CD4-positive, CD25-positive, alpha-beta regulatory T cell (primary cell): ENCODE data around the gene SHISA5. TPM values are rescaled to one million over a fixed set of nuclear protein-coding genes. Genes with fewer than 3 reads are reported as not detected.
"Not testable (repeated sequence)": the region's sequence is repeated elsewhere in the genome, so short reads cannot be mapped to it uniquely, and the experiment has no call there.

Experiments
- ATAC-seq, 2 donors: fragments of 150-1000 bp; cut with Tn5 transposase; one replicate each; pipeline ENCODE4 v1.10.0; 2021; ENCODE audit warnings: low read depth in 2 of 2, moderate number of reproducible peaks in 2 of 2, moderate library complexity in 1 of 2
- DNase-seq, 3 donors: peaks; one replicate each; pipeline versions ENCODE4 v3.0.0 to v3.0.0-alpha.2; 2012 to 2022; ENCODE audit warnings: mixed read lengths in 1 of 3
- H3K27ac ChIP-seq: one replicate; pipeline ENCODE4 v1.7.0; 2013; ENCODE audit warnings: mild to moderate bottlenecking, low read length; ENCODE audit not compliant: insufficient read depth, poor library complexity, severe bottlenecking
- H3K27me3 ChIP-seq: one replicate; pipeline ENCODE4 v1.7.0; 2013; ENCODE audit warnings: low read length; ENCODE audit not compliant: control insufficient read depth, insufficient read depth
- H3K36me3 ChIP-seq: one replicate; pipeline ENCODE4 v1.7.0; 2013; ENCODE audit warnings: mild to moderate bottlenecking, low read length, moderate library complexity; ENCODE audit not compliant: control insufficient read depth, insufficient read depth
- H3K4me1 ChIP-seq: 2 replicates; pipeline ENCODE4 v1.7.0; 2013; ENCODE audit warnings: mild to moderate bottlenecking, low read length; ENCODE audit not compliant: insufficient read depth, control insufficient read depth, poor library complexity, severe bottlenecking
- H3K4me3 ChIP-seq: one replicate; pipeline ENCODE4 v1.7.0; 2013; ENCODE audit warnings: low read depth, mild to moderate bottlenecking, low read length, moderate library complexity
- H3K9me3 ChIP-seq, 2 experiments: 1 replicate in 1 of 2; 2 replicates in 1 of 2; pipeline ENCODE4 v1.7.0; 2013; ENCODE audit warnings: low read length in 2 of 2, mild to moderate bottlenecking in 1 of 2, moderate library complexity in 1 of 2; ENCODE audit not compliant: control insufficient read depth in 2 of 2
- H3K27ac Mint-ChIP-seq, 3 donors: one replicate each; pipeline ENCODE4 v1.8.0; 2020 to 2022; ENCODE audit warnings: mild to moderate bottlenecking in 3 of 3, mixed read lengths in 3 of 3, moderate library complexity in 2 of 3
- H3K27me3 Mint-ChIP-seq: one replicate; pipeline ENCODE4 v1.8.0; 2022; ENCODE audit warnings: mild to moderate bottlenecking, mixed read lengths
- H3K36me3 Mint-ChIP-seq: one replicate; pipeline ENCODE4 v1.8.0; 2020; ENCODE audit warnings: mixed read lengths
- H3K4me1 Mint-ChIP-seq, 4 donors: one replicate each; pipeline ENCODE4 v1.8.0; 2020 to 2022; ENCODE audit warnings: mixed read lengths in 4 of 4, mild to moderate bottlenecking in 1 of 4
- H3K4me3 Mint-ChIP-seq, 4 donors: one replicate each; pipeline ENCODE4 v1.8.0; 2020 to 2022; ENCODE audit warnings: mild to moderate bottlenecking in 4 of 4, mixed read lengths in 4 of 4, moderate library complexity in 3 of 4
- H3K9me3 Mint-ChIP-seq, 7 donors: one replicate each; pipeline ENCODE4 v1.8.0; 2020 to 2022; ENCODE audit warnings: mixed read lengths in 7 of 7, mild to moderate bottlenecking in 3 of 7, moderate library complexity in 2 of 7
- polyA plus RNA-seq, 4 donors: library from polyadenylated mRNA; unstranded; fragments of 300-500 nt; fragmentation: Illumina TruSeq; gene quantifications; one replicate each; pipeline ENCODE4 v1.2.3, GENCODE V29; 2021
- total RNA-seq: library from RNA; stranded (reverse); gene quantifications from one replicate; pipeline ENCODE4 v1.2.3, GENCODE V29; 2022

The SHISA5 gene
- total and polyA plus RNA-seq, 5 donors from 2014 or later: 197 to 598 (median 417) TPM

GRCh38 chr3:48463703-48464102, 40.3 kb downstream of the SHISA5 start:
- Mint-ChIP-seq H3K27ac (no peak overlapping the region), H3K9me3 (no peaks in the 10 kb centered on the region), H3K4me1 (peaks cover 0 to 38% (median 21%) of the 10 kb centered on the region in 4 donors), H3K27me3 (no peaks in the 10 kb centered on the region), H3K36me3 (peaks cover 11% of the 10 kb centered on the region), H3K4me3 (peak overlapping the region in 3 of 4 donors; percentile 36 to 95 (median 43))
- DNase-seq (no peak), ATAC-seq (no peak)
- Histone ChIP-seq H3K27me3 (no peaks in the 10 kb centered on the region), H3K27ac (no peak overlapping the region), H3K9me3 (no peaks in the 10 kb centered on the region), H3K36me3 (peaks cover 45% of the 10 kb centered on the region), H3K4me3 (no peak overlapping the region), H3K4me1 (peaks cover 37% of the 10 kb centered on the region)

GRCh38 chr3:48461767-48462166, 42.2 kb downstream of the SHISA5 start:
- not testable (repeated sequence) for DNase-seq, ATAC-seq

GRCh38 chr3:48460517-48460902, 43.5 kb downstream of the SHISA5 start:
- peaks cover 6% of the 10 kb centered on the region for H3K36me3 Mint-ChIP-seq
- ATAC-seq (no peak), DNase-seq (no peak)
- no peaks in the 10 kb centered on the region for H3K9me3 ChIP-seq
- no peaks in the 10 kb centered on the region for H3K9me3 Mint-ChIP-seq
- H3K4me1 ChIP-seq: peaks cover 5% of the 10 kb centered on the region
- H3K27me3 Mint-ChIP-seq: no peaks in the 10 kb centered on the region
- H3K27ac Mint-ChIP-seq: peak overlapping the region in 1 of 3 donors; percentile 85
- peaks cover 0 to 7% (median 3%) of the 10 kb centered on the region in 4 donors for H3K4me1 Mint-ChIP-seq
- H3K27ac ChIP-seq: no peak overlapping the region
- H3K27me3 ChIP-seq: no peaks in the 10 kb centered on the region
- no peak overlapping the region for H3K4me3 ChIP-seq
- peak overlapping the region in 1 of 4 donors; percentile 85 for H3K4me3 Mint-ChIP-seq
- H3K36me3 ChIP-seq: peaks cover 44% of the 10 kb centered on the region

More at GRCh38 chr3:48461767-48462166, 42.2 kb downstream of the SHISA5 start:
- not testable (repeated sequence) for H3K36me3 Mint-ChIP-seq, H3K27ac ChIP-seq, H3K27me3 ChIP-seq, H3K27me3 Mint-ChIP-seq, H3K9me3 Mint-ChIP-seq, H3K4me3 ChIP-seq, H3K4me3 Mint-ChIP-seq, H3K27ac Mint-ChIP-seq, H3K9me3 ChIP-seq
- H3K4me1 Mint-ChIP-seq: peaks cover 0 to 19% (median 9%) of the 10 kb centered on the region in 4 donors
- Histone ChIP-seq H3K4me1 (peaks cover 18% of the 10 kb centered on the region), H3K36me3 (peaks cover 38% of the 10 kb centered on the region)

- Mint-ChIP-seq H3K27ac (no peak overlapping the region), H3K9me3 (no peaks in the 10 kb centered on the region), H3K27me3 (no peaks in the 10 kb centered on the region), H3K4me3 (no peak overlapping the region), H3K4me1 (peaks cover 0 to 2% (median 1%) of the 10 kb centered on the region in 4 donors), H3K36me3 (peaks cover 10% of the 10 kb centered on the region)
- H3K27ac ChIP-seq: no peak overlapping the region
- H3K27me3 ChIP-seq: no peaks in the 10 kb centered on the region
- ATAC-seq (no peak), DNase-seq (no peak)
- no peaks in the 10 kb centered on the region for H3K4me1 ChIP-seq
- no peak overlapping the region for H3K4me3 ChIP-seq
- H3K36me3 ChIP-seq: peaks cover 46% of the 10 kb centered on the region
- no peaks in the 10 kb centered on the region for H3K9me3 ChIP-seq
Observed at GRCh38 chr3:48459773-48460516, 44.0 kb downstream of the SHISA5 start.

- Histone ChIP-seq H3K36me3 (peaks cover 46% of the 10 kb centered on the region), H3K27me3 (no peaks in the 10 kb centered on the region), H3K4me1 (no peaks in the 10 kb centered on the region), H3K4me3 (no peak overlapping the region), H3K9me3 (no peaks in the 10 kb centered on the region), H3K27ac (no peak overlapping the region)
- ATAC-seq (no peak), DNase-seq (no peak)
- H3K27ac Mint-ChIP-seq: no peak overlapping the region
- no peak overlapping the region for H3K4me3 Mint-ChIP-seq
- H3K4me1 Mint-ChIP-seq: peaks cover 0 to 2% (median 1%) of the 10 kb centered on the region in 4 donors
- H3K36me3 Mint-ChIP-seq: peaks cover 15% of the 10 kb centered on the region
- H3K9me3 Mint-ChIP-seq: no peaks in the 10 kb centered on the region
- H3K27me3 Mint-ChIP-seq: no peaks in the 10 kb centered on the region
Observed at GRCh38 chr3:48459331-48459730, 44.6 kb downstream of the SHISA5 start.

GRCh38 chr3:48456456-48456855, 47.5 kb downstream of the SHISA5 start:
- Mint-ChIP-seq H3K4me1 (peaks cover 0 to 2% (median 1%) of the 10 kb centered on the region in 4 donors), H3K4me3 (no peak overlapping the region), H3K36me3 (peaks cover 32% of the 10 kb centered on the region), H3K27ac (peak overlapping the region in 1 of 3 donors; percentile 23), H3K27me3 (no peaks in the 10 kb centered on the region), H3K9me3 (no peaks in the 10 kb centered on the region)
- Histone ChIP-seq H3K36me3 (peaks cover 64% of the 10 kb centered on the region), H3K4me1 (no peaks in the 10 kb centered on the region), H3K4me3 (no peak overlapping the region), H3K27ac (no peak overlapping the region), H3K9me3 (no peaks in the 10 kb centered on the region), H3K27me3 (no peaks in the 10 kb centered on the region)
- DNase-seq (no peak), ATAC-seq (no peak)

GRCh38 chr3:48451270-48451669, 52.7 kb downstream of the SHISA5 start:
- Mint-ChIP-seq H3K27me3 (peaks cover 4% of the 10 kb centered on the region), H3K36me3 (peaks cover 31% of the 10 kb centered on the region), H3K27ac (no peak overlapping the region), H3K4me3 (no peak overlapping the region), H3K4me1 (peaks cover 10 to 26% (median 20%) of the 10 kb centered on the region in 4 donors), H3K9me3 (no peaks in the 10 kb centered on the region)
- Histone ChIP-seq H3K27ac (no peak overlapping the region), H3K4me3 (no peak overlapping the region), H3K27me3 (no peaks in the 10 kb centered on the region), H3K36me3 (peaks cover 27% of the 10 kb centered on the region), H3K4me1 (peaks cover 9% of the 10 kb centered on the region), H3K9me3 (no peaks in the 10 kb centered on the region)
- ATAC-seq (no peak), DNase-seq (no peak)
